Ascending aorta (tissue), 2 donors: ENCODE data around the gene DAGLA. TPM values are rescaled to one million over a fixed set of nuclear protein-coding genes. Genes with fewer than 3 reads are reported as not detected.
"Not testable (repeated sequence)": the region's sequence is repeated elsewhere in the genome, so short reads cannot be mapped to it uniquely, and the experiment has no call there.

Experiments used
- DNase-seq, 2 donors: peaks; one replicate each; pipeline ENCODE4 v3.0.0-alpha.2; 2019; ENCODE audit warnings: low spot score in 2 of 2
- H3K27ac ChIP-seq, 2 donors: fragments of 200-600 bp; sonication (generic); one replicate each; pipeline ENCODE4 v1.5.1; 2016 to 2017; ENCODE audit warnings: mild to moderate bottlenecking in 1 of 2
- H3K27me3 ChIP-seq: fragments of 200-600 bp; sonication (generic); one replicate; pipeline ENCODE4 v1.5.1; 2017
- H3K36me3 ChIP-seq, 2 donors: fragments of 200-600 bp; sonication (generic); one replicate each; pipeline ENCODE4 v1.5.1; 2016
- H3K4me1 ChIP-seq, 2 donors: fragments of 200-600 bp; sonication (generic); one replicate each; pipeline ENCODE4 v1.5.1; 2016 to 2017; ENCODE audit warnings: mild to moderate bottlenecking in 1 of 2
- H3K4me3 ChIP-seq, 2 donors: fragments of 200-600 bp; sonication (generic); one replicate each; pipeline ENCODE4 v1.5.1; 2016 to 2017; ENCODE audit warnings: mild to moderate bottlenecking in 1 of 2
- H3K9me3 ChIP-seq, 2 donors: fragments of 200-600 bp; sonication (generic); one replicate each; pipeline ENCODE4 v1.5.1; 2016
- intact Hi-C: fragments of 100-400 bp; cut with DNase I; formaldehyde crosslinking; loops from one replicate; pipeline ENCODE4 v1.15.1; 2023
- total RNA-seq: library from RNA; depleted of rRNA; stranded (reverse); fragments of >200 nt; gene quantifications from one replicate; pipeline ENCODE4 v1.1.0, GENCODE V29; 2016
- TF ChIP-seq, protein P1 (sequence below), 3 experiments: fragments of 200-600 bp in 2 of 3; fragments of 450-650 bp in 1 of 3; sonication (generic) in 2 of 3; IDR thresholded peaks; one replicate each; pipeline ENCODE4 v1.5.1; 2016 to 2019; ENCODE audit warnings: antibody characterized with exemption in 3 of 3, mild to moderate bottlenecking in 1 of 3, moderate library complexity in 1 of 3

The DAGLA gene
- total RNA-seq, 1 donor from 2014 or later, result 5.3 TPM

- Histone ChIP-seq H3K27ac (no peak overlapping the region), H3K36me3 (no peaks in the 10 kb centered on the region), H3K27me3 (no peaks in the 10 kb centered on the region), H3K4me3 (no peak overlapping the region), H3K4me1 (no peaks in the 10 kb centered on the region), H3K9me3 (no peaks in the 10 kb centered on the region)
- TF ChIP-seq, protein P1, sequence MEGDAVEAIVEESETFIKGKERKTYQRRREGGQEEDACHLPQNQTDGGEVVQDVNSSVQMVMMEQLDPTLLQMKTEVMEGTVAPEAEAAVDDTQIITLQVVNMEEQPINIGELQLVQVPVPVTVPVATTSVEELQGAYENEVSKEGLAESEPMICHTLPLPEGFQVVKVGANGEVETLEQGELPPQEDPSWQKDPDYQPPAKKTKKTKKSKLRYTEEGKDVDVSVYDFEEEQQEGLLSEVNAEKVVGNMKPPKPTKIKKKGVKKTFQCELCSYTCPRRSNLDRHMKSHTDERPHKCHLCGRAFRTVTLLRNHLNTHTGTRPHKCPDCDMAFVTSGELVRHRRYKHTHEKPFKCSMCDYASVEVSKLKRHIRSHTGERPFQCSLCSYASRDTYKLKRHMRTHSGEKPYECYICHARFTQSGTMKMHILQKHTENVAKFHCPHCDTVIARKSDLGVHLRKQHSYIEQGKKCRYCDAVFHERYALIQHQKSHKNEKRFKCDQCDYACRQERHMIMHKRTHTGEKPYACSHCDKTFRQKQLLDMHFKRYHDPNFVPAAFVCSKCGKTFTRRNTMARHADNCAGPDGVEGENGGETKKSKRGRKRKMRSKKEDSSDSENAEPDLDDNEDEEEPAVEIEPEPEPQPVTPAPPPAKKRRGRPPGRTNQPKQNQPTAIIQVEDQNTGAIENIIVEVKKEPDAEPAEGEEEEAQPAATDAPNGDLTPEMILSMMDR (IDR thresholded peaks at IDR 0.05), result no peak
- DNase-seq, result no peak
- intact Hi-C loops, result no loop called here
Measured at GRCh38 chr11:61650781-61651571, 29.2 kb upstream of the DAGLA start.

DNA sequence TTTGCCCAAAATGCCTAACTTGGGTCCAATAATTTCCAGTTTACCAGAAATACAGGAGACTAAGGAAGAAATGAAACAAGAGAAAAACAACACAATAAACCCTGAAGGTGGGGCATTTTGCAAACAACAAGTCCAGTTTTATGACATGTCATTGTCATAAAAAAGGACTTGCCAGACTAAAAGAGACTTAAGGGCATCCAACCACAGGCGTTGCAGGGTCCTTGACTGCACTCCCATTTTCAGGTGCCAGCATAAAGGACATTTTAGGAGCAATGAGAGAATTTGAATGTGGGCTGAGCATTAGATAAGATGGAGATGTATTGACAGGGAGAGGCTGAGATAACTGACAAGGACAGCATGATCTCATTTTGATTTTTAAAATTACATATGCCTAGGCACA is 28.1 kb upstream of the DAGLA start:
- TF ChIP-seq, protein P1 (IDR thresholded peaks at IDR 0.05), result no peak
- Histone ChIP-seq H3K27me3 (no peaks in the 10 kb centered on the region), H3K4me3 (no peak overlapping the region), H3K36me3 (no peaks in the 10 kb centered on the region), H3K4me1 (no peaks in the 10 kb centered on the region), H3K9me3 (no peaks in the 10 kb centered on the region), H3K27ac (no peak overlapping the region)
- no peak for DNase-seq
- intact Hi-C loops, result no loop called here

GRCh38 chr11:61654397-61654829 is 25.8 kb upstream of the DAGLA start:
- intact Hi-C loops, result no loop called here
- no peaks in the 10 kb centered on the region for H3K27me3 ChIP-seq
- H3K36me3 ChIP-seq, result no peaks in the 10 kb centered on the region
- TF ChIP-seq, protein P1 (IDR thresholded peaks at IDR 0.05), result no peak
- no peak overlapping the region for H3K4me3 ChIP-seq
- no peaks in the 10 kb centered on the region for H3K9me3 ChIP-seq
- H3K4me1 ChIP-seq, result no peaks in the 10 kb centered on the region
- DNase-seq, result peak in 1 of 2 donors; percentile 67
- H3K27ac ChIP-seq, result no peak overlapping the region

DNA sequence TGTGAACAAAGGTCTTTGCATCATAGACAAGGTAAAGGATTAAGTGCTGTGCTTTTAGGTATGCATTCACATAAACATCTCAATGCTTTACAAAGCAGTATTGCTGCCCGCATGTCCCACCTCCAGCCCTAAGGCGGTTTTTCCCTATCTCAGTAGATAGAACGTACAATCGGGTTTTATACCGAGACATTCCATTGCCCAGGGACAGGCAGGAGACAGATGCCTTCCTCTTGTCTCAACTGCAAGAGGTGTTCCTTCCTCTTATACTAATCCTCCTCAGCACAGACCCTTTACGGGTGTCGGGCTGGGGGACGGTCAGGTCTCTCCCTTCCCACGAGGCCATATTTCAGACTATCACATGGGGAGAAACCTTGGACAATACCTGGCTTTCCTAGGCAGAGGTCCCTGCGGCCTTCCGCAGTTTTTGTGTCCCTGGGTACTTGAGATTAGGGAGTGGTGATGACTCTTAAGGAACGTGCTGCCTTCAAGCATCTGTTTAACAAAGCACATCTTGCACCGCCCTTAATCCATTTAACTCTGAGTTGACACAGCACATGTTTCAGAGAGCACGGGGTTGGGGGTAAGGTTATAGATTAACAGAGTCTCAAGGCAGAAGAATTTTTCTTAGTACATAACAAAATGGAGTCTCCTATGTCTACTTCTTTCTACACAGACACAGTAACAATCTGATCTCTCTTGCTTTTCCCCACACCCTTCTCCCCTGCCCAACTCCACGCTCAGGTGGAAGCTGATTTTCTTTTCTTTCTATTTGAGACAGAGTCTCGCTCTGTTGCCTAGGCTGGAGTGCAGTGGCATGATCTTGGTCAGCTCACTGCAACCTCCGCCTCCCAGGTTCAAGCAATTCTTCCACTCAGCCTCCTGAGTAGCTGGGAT is 24.7 kb upstream of the DAGLA start:
- H3K4me1 ChIP-seq, DNase-seq, H3K27ac ChIP-seq, H3K4me3 ChIP-seq, H3K36me3 ChIP-seq, intact Hi-C loops, H3K9me3 ChIP-seq, H3K27me3 ChIP-seq: not testable (repeated sequence)

GRCh38 chr11:61656347-61657077 is 23.7 kb upstream of the DAGLA start:
- Histone ChIP-seq H3K4me3 (no peak overlapping the region), H3K4me1 (no peaks in the 10 kb centered on the region), H3K9me3 (no peaks in the 10 kb centered on the region), H3K36me3 (no peaks in the 10 kb centered on the region), H3K27me3 (no peaks in the 10 kb centered on the region), H3K27ac (no peak overlapping the region)
- TF ChIP-seq, protein P1 (IDR thresholded peaks at IDR 0.05), result no peak
- intact Hi-C loops, result no loop called here
- no peak for DNase-seq
